Endothelial cell of umbilical vein (primary cell): ENCODE results near the gene DIPK1C. TPM values are rescaled to one million over a fixed set of nuclear protein-coding genes. Genes with fewer than 3 reads are reported as not detected.
A peak's percentile ranks its signal among the peaks of the same experiment; 100 is the strongest.

Experiments used
- BruUV-seq: library from RNA; stranded (reverse); fragments of 400-500 nt; replicated peaks from 2 replicates; lab custom pipeline; 2021; lab: Mats Ljungman, UMichigan
- CTCF ChIA-PET: fragments of 300-600, 350-600 bp; sonication (Branson Sonifier 250); formaldehyde crosslinking; loops from one replicate; lab custom pipeline; 2021; ENCODE audit warnings: antibody characterized with exemption, inconsistent platforms; lab: Charles Lee
- POLR2A ChIA-PET: fragments of 300-600, 350-600 bp; sonication (Branson Sonifier 250); formaldehyde crosslinking; loops from one replicate; lab custom pipeline; 2021; ENCODE audit warnings: antibody characterized with exemption, inconsistent platforms; lab: Charles Lee
- DNase-seq: peaks from one replicate; pipeline ENCODE4 v3.0.0-alpha.2; 2011; ENCODE audit warnings: low read depth, low spot score
- FAIRE-seq: peaks from 2 replicates; lab custom pipeline; 2011; peaks lifted over from hg19 to GRCh38; lab: Jason Lieb, UNC
- H2AFZ ChIP-seq: 2 replicates; pipeline ENCODE4 v1.6.0; 2012; ENCODE audit warnings: low read depth, low read length, control low read depth, inconsistent platforms
- H3K27ac ChIP-seq: 2 replicates; pipeline ENCODE4 v1.5.1; 2011; ENCODE audit warnings: low read depth, mild to moderate bottlenecking, control low read depth, low read length, moderate library complexity; ENCODE audit not compliant: insufficient read depth
- H3K27me3 ChIP-seq, 2 experiments: 2 replicates each; pipeline versions ENCODE4 v1.6.0 to v1.6.1; 2011; ENCODE audit warnings: low read length in 2 of 2, mixed read lengths in 1 of 2; ENCODE audit not compliant: control insufficient read depth in 2 of 2, insufficient read depth in 2 of 2
- H3K36me3 ChIP-seq, 2 experiments: 2 replicates in 1 of 2; 3 replicates in 1 of 2; pipeline ENCODE4 v1.5.1; 2011; ENCODE audit warnings: low read length in 2 of 2, mild to moderate bottlenecking in 1 of 2, moderate library complexity in 1 of 2; ENCODE audit not compliant: control insufficient read depth in 2 of 2, insufficient read depth in 2 of 2; ENCODE audit errors: extremely low read depth in 1 of 2
- H3K4me1 ChIP-seq: 3 replicates; pipeline ENCODE4 v1.5.1; 2011; ENCODE audit warnings: mild to moderate bottlenecking, low read length; ENCODE audit not compliant: control insufficient read depth, insufficient read depth; ENCODE audit errors: extremely low read depth
- H3K4me2 ChIP-seq: 2 replicates; pipeline ENCODE4 v1.6.1; 2011; ENCODE audit warnings: low read length, control low read depth, mixed read lengths; ENCODE audit not compliant: insufficient read depth
- H3K4me3 ChIP-seq, 3 experiments: fragments of 200-600 bp in 1 of 3; sonication (generic), shearing (Covaris generic) in 1 of 3; replicated peaks in 1 of 3; 2 replicates each; pipeline ENCODE4 v1.5.1; 2011 to 2016; ENCODE audit warnings: control low read depth in 3 of 3, low read length in 3 of 3, mild to moderate bottlenecking in 2 of 3, inconsistent platforms in 1 of 3, low read depth in 1 of 3, moderate library complexity in 1 of 3; ENCODE audit not compliant: insufficient read depth in 1 of 3
- H3K79me2 ChIP-seq: 2 replicates; pipeline ENCODE4 v1.6.0; 2012; ENCODE audit warnings: low read length, inconsistent platforms; ENCODE audit not compliant: control insufficient read depth, insufficient read depth
- H3K9ac ChIP-seq: replicated peaks from 2 replicates; pipeline ENCODE3; 2011; ENCODE audit warnings: low read length, control low read depth; ENCODE audit not compliant: insufficient read depth; ENCODE audit errors: extremely low read depth
- H3K9me1 ChIP-seq: replicated peaks from 3 replicates; pipeline ENCODE4 v1.6.0; 2011; ENCODE audit warnings: mild to moderate bottlenecking, low read length; ENCODE audit not compliant: control insufficient read depth, insufficient read depth; ENCODE audit errors: extremely low read depth
- H3K9me3 ChIP-seq: replicated peaks from 2 replicates; pipeline ENCODE4 v1.5.1; 2012; ENCODE audit warnings: low read length, inconsistent platforms; ENCODE audit not compliant: control insufficient read depth, insufficient read depth
- H4K20me1 ChIP-seq: replicated peaks from 2 replicates; pipeline ENCODE3; 2011; ENCODE audit warnings: mild to moderate bottlenecking, low read length; ENCODE audit not compliant: control insufficient read depth, insufficient read depth; ENCODE audit errors: extremely low read depth
- EZH2 ChIP-seq: IDR thresholded peaks from 2 replicates; pipeline ENCODE4 v1.6.1; 2012; ENCODE audit warnings: borderline replicate concordance, low read depth, mild to moderate bottlenecking, moderate library complexity, low read length, inconsistent platforms; ENCODE audit not compliant: severe bottlenecking
- FOS ChIP-seq: IDR thresholded peaks from 2 replicates; pipeline ENCODE4 v1.6.1; 2011; ENCODE audit warnings: mild to moderate bottlenecking, low read length, moderate library complexity, borderline replicate concordance; ENCODE audit not compliant: insufficient read depth
- GATA2 ChIP-seq: IDR thresholded peaks from 2 replicates; pipeline ENCODE4 v1.7.0; 2011; ENCODE audit warnings: low read depth, mild to moderate bottlenecking, moderate library complexity, mixed read lengths, low read length; ENCODE audit not compliant: insufficient read length, insufficient read depth
- JUN ChIP-seq: IDR thresholded peaks from 2 replicates; pipeline ENCODE4 v1.6.1; 2011; ENCODE audit warnings: borderline replicate concordance, low read depth; ENCODE audit not compliant: insufficient read length, insufficient read depth
- MYC ChIP-seq: IDR thresholded peaks from one replicate; pipeline ENCODE4 v1.6.1; 2011; ENCODE audit warnings: mild to moderate bottlenecking, low read depth, low read length
- POLR2A ChIP-seq: IDR thresholded peaks from 2 replicates; pipeline ENCODE4 v1.6.1; 2012; ENCODE audit warnings: low read depth, mild to moderate bottlenecking, control low read depth, low read length
- POLR2AphosphoS5 ChIP-seq: IDR thresholded peaks from 2 replicates; pipeline ENCODE4 v1.6.1; 2012; ENCODE audit warnings: low read depth, mild to moderate bottlenecking, control low read depth, low read length, moderate library complexity; ENCODE audit not compliant: insufficient read depth
- dilution Hi-C: fragments of 300-500 bp; cut with MboI; formaldehyde crosslinking; loops from one replicate; pipeline ENCODE4 v1.15.0; 2019; ENCODE audit warnings: low sequenced_read_pairs; ENCODE audit not compliant: extremely low pct_ligation_motif_present
- intact Hi-C: fragments of 100-400 bp; cut with micrococcal nuclease; formaldehyde crosslinking; loops from one replicate; pipeline ENCODE4 v1.10.0; 2022
- polyA plus RNA-seq, 4 experiments: library from polyadenylated mRNA; depleted of rRNA in 3 of 4; stranded (reverse) in 3 of 4; unstranded in 1 of 4; fragments of >200 nt; gene quantifications; 2 replicates each; pipeline versions ENCODE4 v1.2.1 to v1.2.3, GENCODE V29; 2011 to 2012; ENCODE audit warnings: missing spikeins in 1 of 4
- total RNA-seq: library from RNA; stranded (reverse); gene quantifications from 2 replicates; pipeline ENCODE4 v1.2.3, GENCODE V29; 2021
- TF ChIP-seq, protein P1 (sequence below), 2 donors: IDR thresholded peaks; 1 replicate in 1 of 2; 2 replicates in 1 of 2; pipeline ENCODE4 v1.5.1; 2011; ENCODE audit warnings: low read length in 2 of 2, mild to moderate bottlenecking in 2 of 2, moderate library complexity in 2 of 2, control low read depth in 1 of 2, inconsistent platforms in 1 of 2, low read depth in 1 of 2; ENCODE audit not compliant: insufficient read depth in 1 of 2; ENCODE audit errors: extremely low read depth in 1 of 2
- TF ChIP-seq, protein P2 (sequence below): IDR thresholded peaks from 2 replicates; pipeline ENCODE4 v1.6.1; 2011; ENCODE audit not compliant: insufficient read depth, insufficient read length

The DIPK1C gene
- total and polyA plus RNA-seq, 2 donors (not counting 3 experiments of a cell fraction or from before 2014, with no cell fraction given): not detected

DNA sequence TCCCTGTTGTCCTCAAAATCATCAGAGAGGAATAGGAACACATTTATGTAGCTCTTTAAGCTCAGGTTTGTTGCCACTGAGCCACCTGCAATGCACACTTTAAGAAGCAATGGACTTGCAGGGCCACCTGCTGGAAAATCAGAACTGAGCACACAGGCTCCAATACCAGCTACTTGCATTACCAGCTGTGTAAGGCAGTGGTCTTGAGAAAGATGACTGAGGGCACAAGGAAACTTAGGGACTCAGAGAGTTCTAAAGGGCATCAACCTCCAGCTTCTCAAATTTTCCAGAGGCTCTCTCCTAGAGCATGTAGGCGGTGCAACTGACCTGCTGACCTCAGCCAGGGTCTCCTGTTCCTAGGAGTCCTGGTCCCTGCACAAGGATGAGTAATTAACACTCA lies 36.6 kb upstream of the DIPK1C start:
- Histone ChIP-seq H3K79me2 (peaks cover 20% of the 10 kb centered on the region), H3K4me1 (peaks cover 8% of the 10 kb centered on the region), H3K9ac (no peak overlapping the region), H3K4me3 (no peak overlapping the region), H3K36me3 (no peaks in the 10 kb centered on the region), H3K27ac (no peak overlapping the region), H3K9me3 (no peaks in the 10 kb centered on the region), H3K27me3 (peaks cover 18 to 26% of the 10 kb centered on the region in 2 experiments), H3K9me1 (no peaks in the 10 kb centered on the region), H3K4me2 (no peak overlapping the region), H4K20me1 (no peaks in the 10 kb centered on the region), H2AFZ (no peak overlapping the region)
- FAIRE-seq (peak; percentile 18), DNase-seq (peak; percentile 54)
- BruUV-seq: no TSS peak
- POLR2A ChIA-PET: no interaction called here
- dilution Hi-C loops: no loop called here
- CTCF ChIA-PET: interaction anchor here (0.5 to 3.2 kb wide), 17 partner anchors 9 to 1731 kb away, joined by 3 to 84 read pairs (median 5); no protein-coding TSS in a partner anchor
- no peak for TF ChIP-seq EZH2
- TF ChIP-seq, protein P1, sequence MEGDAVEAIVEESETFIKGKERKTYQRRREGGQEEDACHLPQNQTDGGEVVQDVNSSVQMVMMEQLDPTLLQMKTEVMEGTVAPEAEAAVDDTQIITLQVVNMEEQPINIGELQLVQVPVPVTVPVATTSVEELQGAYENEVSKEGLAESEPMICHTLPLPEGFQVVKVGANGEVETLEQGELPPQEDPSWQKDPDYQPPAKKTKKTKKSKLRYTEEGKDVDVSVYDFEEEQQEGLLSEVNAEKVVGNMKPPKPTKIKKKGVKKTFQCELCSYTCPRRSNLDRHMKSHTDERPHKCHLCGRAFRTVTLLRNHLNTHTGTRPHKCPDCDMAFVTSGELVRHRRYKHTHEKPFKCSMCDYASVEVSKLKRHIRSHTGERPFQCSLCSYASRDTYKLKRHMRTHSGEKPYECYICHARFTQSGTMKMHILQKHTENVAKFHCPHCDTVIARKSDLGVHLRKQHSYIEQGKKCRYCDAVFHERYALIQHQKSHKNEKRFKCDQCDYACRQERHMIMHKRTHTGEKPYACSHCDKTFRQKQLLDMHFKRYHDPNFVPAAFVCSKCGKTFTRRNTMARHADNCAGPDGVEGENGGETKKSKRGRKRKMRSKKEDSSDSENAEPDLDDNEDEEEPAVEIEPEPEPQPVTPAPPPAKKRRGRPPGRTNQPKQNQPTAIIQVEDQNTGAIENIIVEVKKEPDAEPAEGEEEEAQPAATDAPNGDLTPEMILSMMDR (IDR thresholded peaks at IDR 0.05; ENCODE audit: extremely low read depth in 1 of 2, insufficient read depth in 1 of 2, low read depth in 1 of 2, low read length in 2 of 2): peak; percentile 37 to 53
- intact Hi-C loops: loop anchor here (1.0 to 10.0 kb wide), 3 partner anchors 140 to 711 kb away; partner anchors contain the start of gene PTGR3

DNA sequence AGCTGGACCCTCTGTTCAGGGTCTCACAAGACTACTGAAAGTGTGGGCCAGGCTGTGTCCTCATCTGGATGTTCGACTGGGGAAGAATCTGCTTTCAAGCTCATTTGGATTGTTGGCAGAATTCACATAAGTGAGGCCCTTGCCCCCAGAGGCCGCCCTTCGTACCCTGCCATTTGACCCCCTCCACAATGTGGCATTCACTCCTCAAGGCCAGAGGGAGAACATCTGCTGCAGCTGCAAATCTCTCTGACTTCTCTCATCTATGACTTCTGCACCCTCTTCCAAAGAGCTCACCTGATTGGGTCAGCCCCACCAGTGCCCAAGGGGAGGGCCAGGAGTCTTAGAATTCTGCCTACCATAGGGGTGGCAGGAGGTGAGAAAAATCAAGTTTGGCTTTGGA lies 35.2 kb upstream of the DIPK1C start:
- CTCF ChIA-PET: interaction anchor here (1.3 to 3.2 kb wide), 2 partner anchors 139 to 150 kb away, joined by 3 to 84 read pairs; no protein-coding TSS in a partner anchor

More for the DNA sequence above, 35.2 kb upstream of the DIPK1C start:
- BruUV-seq: no TSS peak
- DNase-seq: no peak
- TF ChIP-seq POLR2AphosphoS5 (no peak), GATA2 (no peak), MYC (no peak), EZH2 (no peak), JUN (no peak), POLR2A (no peak), FOS (no peak)
- TF ChIP-seq, protein P2, sequence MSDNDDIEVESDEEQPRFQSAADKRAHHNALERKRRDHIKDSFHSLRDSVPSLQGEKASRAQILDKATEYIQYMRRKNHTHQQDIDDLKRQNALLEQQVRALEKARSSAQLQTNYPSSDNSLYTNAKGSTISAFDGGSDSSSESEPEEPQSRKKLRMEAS: no peak
- TF ChIP-seq, protein P1 (IDR thresholded peaks at IDR 0.05; ENCODE audit: extremely low read depth in 1 of 2, insufficient read depth in 1 of 2, low read depth in 1 of 2, low read length in 2 of 2): no peak
- H3K36me3 ChIP-seq: no peaks in the 10 kb centered on the region
- no peak overlapping the region for H3K4me3 ChIP-seq
- intact Hi-C loops (loop anchor here (10.0 kb wide), 1 partner anchor 713 kb away; the partner anchor contains the start of gene PTGR3), dilution Hi-C loops (no loop called here)
- H3K27ac ChIP-seq: no peak overlapping the region
- FAIRE-seq: no peak
- H3K4me2 ChIP-seq: no peak overlapping the region
- H2AFZ ChIP-seq: no peak overlapping the region
- H4K20me1 ChIP-seq: no peaks in the 10 kb centered on the region
- no peaks in the 10 kb centered on the region for H3K9me3 ChIP-seq
- POLR2A ChIA-PET: no interaction called here
- H3K4me1 ChIP-seq: peaks cover 6% of the 10 kb centered on the region
- H3K79me2 ChIP-seq: peaks cover 5% of the 10 kb centered on the region
- H3K9ac ChIP-seq: no peak overlapping the region
- no peaks in the 10 kb centered on the region for H3K9me1 ChIP-seq
- peaks cover 18 to 26% of the 10 kb centered on the region in 2 experiments for H3K27me3 ChIP-seq
